ENCODE data around the gene TESK2. TPM values are rescaled to one million over a fixed set of nuclear protein-coding genes. Genes with fewer than 3 reads are reported as not detected.
"Not testable (repeated sequence)": the region's sequence is repeated elsewhere in the genome, so short reads cannot be mapped to it uniquely, and the experiment has no call there.

Gene TESK2
- total RNA-seq, 2 experiments from 2014 or later, result 3.1 to 3.3 TPM

DNA sequence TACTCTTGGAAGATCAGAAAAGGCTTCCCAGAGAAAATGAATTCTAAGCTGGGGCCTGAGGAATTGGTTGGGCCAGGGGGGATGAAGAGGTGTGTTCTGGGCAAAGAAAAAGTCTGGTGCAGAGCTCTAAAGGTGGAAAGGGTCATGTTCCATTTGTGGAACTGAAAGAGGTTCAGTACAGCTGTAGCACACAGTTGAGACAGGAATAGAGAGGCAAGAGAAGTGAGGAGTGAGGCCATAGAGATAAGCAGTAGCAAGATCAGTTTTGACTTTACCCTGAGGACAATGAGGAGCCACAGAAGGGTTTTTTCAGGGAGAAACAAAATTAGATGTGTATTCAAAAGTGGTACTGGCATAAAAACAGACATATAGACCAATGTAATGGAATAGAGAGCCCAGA lies 120.4 kb downstream of the TESK2 start:
- intact Hi-C loops (cut with DNase I, micrococcal nuclease), result no loop called here
- Mint-ChIP-seq H3K27me3 (no peaks in the 10 kb centered on the region), H3K27ac (no peak overlapping the region), H3K9me3 (ENCODE audit: low read depth) (no peaks in the 10 kb centered on the region), H3K4me1 (no peaks in the 10 kb centered on the region), H3K4me3 (no peak overlapping the region), H3K36me3 (ENCODE audit: low read depth) (no peaks in the 10 kb centered on the region)
- ATAC-seq (no peak), DNase-seq (no peak)
- ChIA-PET POLR2A (no interaction called here), CTCF (interaction anchor here (0.6 to 1.2 kb wide), 4 partner anchors 121 to 850 kb away, joined by 3 to 5 read pairs (median 3); partner anchors contain the start of gene TESK2)

DNA sequence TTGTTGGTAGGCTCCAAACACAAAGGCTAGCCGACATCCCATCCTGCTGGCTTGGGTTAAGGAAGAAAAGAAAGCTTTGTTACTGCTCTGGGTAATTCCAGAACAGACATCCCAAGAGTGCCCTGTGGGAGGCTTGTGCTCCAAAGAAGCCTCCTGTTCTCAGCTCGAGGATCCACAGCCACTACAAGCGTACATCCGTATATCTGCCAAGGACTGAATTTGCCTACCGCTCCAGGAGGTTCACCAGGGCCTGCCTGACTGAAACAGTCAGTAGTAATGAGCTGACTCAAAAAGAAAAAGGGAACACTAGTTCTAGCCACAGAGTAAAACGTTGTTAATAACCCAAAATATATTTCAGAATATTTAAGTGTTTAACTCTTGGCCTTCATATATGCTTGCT lies 125.9 kb downstream of the TESK2 start:
- no peak overlapping the region for H3K27ac Mint-ChIP-seq
- ChIA-PET CTCF (interaction anchor here (0.6 to 1.6 kb wide), 4 partner anchors 126 to 213 kb away, joined by 3 to 8 read pairs (median 4); partner anchors contain the start of gene TESK2), POLR2A (no interaction called here)

DNA sequence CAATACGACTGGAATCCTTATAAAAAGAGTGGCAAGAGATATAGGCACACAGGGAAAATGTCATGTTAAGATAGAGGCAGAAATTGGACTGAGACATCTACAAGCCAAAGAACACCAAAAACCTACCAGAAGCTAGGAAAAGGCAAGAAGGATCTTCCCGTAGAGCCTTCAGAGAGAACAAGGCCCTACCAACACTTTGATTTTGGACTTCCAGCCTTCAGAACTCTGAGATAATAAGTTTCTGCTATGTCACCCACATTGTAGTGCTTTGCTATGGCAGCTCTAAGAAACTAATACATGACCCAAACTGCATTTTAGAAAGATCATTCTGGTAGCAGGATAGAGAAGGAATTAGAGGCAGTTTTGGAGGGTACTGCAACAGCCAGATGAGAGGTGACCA lies 126.7 kb downstream of the TESK2 start:
- ChIA-PET POLR2A (no interaction called here), CTCF (interaction anchor here (0.7 to 1.6 kb wide), 3 partner anchors 127 to 344 kb away, joined by 3 to 8 read pairs (median 5); partner anchors contain the start of gene TESK2)
- ATAC-seq (no peak), DNase-seq (no peak)
- H3K9me3 Mint-ChIP-seq (ENCODE audit: low read depth), result no peaks in the 10 kb centered on the region
- H3K27ac Mint-ChIP-seq, result no peak overlapping the region
- no peak overlapping the region for H3K4me3 Mint-ChIP-seq
- no peaks in the 10 kb centered on the region for H3K36me3 Mint-ChIP-seq (ENCODE audit: low read depth)
- no peaks in the 10 kb centered on the region for H3K27me3 Mint-ChIP-seq
- H3K4me1 Mint-ChIP-seq, result peaks cover 13% of the 10 kb centered on the region
- intact Hi-C loops (cut with DNase I, micrococcal nuclease), result no loop called here

More for the DNA sequence above, 125.9 kb downstream of the TESK2 start:
- H3K4me1 Mint-ChIP-seq, result peaks cover 10% of the 10 kb centered on the region
- no peak for ATAC-seq
- H3K9me3 Mint-ChIP-seq (ENCODE audit: low read depth), result no peaks in the 10 kb centered on the region
- H3K27me3 Mint-ChIP-seq, result no peaks in the 10 kb centered on the region
- intact Hi-C loops (cut with DNase I, micrococcal nuclease), result no loop called here
- no peaks in the 10 kb centered on the region for H3K36me3 Mint-ChIP-seq (ENCODE audit: low read depth)
- H3K4me3 Mint-ChIP-seq, result no peak overlapping the region
- DNase-seq, result no peak

DNA sequence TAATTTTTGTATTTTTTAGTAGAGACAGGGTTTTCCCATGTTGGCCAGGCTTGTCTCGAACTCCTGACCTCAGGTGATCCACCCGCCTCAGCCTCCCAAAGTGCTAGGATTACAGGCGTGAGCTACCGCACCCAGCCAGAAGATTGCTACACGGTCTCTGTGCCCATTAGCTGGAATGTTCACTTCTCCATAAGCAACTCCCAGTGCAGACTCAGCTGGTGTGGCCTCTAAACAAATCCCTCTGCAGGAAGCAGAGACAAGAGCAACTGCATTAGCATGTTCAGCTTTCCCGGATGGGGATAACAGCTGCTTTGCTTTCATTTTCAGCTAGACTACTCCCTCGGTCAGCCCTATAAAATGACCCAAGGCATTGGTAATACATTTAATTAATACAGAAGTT lies 130.0 kb downstream of the TESK2 start:
- H3K4me1 Mint-ChIP-seq, result peaks cover 13% of the 10 kb centered on the region
- intact Hi-C loops (cut with DNase I, micrococcal nuclease), result loop anchor here (1.0 kb wide), 1 partner anchor 132 kb away; no protein-coding TSS in a partner anchor
- ATAC-seq; H3K27me3 Mint-ChIP-seq; POLR2A ChIA-PET; H3K36me3 Mint-ChIP-seq (ENCODE audit: low read depth); H3K4me3 Mint-ChIP-seq; DNase-seq; H3K27ac Mint-ChIP-seq; H3K9me3 Mint-ChIP-seq (ENCODE audit: low read depth): not testable (repeated sequence)
- CTCF ChIA-PET, result interaction anchor here (0.6 to 9.2 kb wide), 9 partner anchors 46 to 618 kb away, joined by 3 to 170 read pairs (median 4); partner anchors contain the start of gene TESK2

DNA sequence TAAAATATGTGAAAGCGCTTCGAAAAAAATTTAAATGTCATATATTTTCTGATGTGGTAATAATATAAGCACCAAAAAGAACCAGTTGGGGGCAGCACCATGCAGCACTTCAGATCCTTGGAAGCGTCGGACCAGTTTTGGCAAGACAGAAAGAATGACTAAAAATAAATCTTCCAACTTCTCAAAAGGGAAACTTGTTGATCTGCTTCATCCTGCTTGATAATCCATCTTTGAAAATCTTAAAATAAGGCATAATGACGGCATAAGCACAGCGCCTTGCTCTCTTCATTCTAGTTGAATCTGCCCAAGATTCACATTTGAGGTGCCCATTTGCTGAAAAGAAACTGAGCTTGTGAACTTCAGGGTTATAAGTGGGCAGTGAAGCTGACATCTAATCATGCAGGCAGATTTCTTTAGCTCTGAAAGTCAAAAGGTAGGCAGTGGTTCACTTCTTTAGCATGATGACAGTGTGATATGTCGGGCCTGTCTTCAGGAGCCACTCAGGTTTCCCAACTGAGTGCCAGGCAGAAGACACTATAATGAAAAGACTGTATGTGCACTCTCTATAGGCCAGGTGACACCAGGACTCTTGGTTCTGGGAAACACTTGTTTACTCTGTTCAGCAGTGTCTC lies 131.0 kb downstream of the TESK2 start:
- DNase-seq, result peak; percentile 76
- peak overlapping the region; percentile 4 for H3K27ac Mint-ChIP-seq
- no peaks in the 10 kb centered on the region for H3K9me3 Mint-ChIP-seq (ENCODE audit: low read depth)
- peak; percentile 79 for ATAC-seq
- ChIA-PET POLR2A (interaction anchor here (0.6 to 0.7 kb wide), 2 partner anchors 102 to 132 kb away, joined by 4 to 5 read pairs; no protein-coding TSS in a partner anchor), CTCF (interaction anchor here (0.5 to 9.2 kb wide), 18 partner anchors 12 to 318 kb away, joined by 3 to 170 read pairs (median 4); partner anchors contain the start of genes MUTYH and TESK2)
- H3K4me3 Mint-ChIP-seq, result no peak overlapping the region
- intact Hi-C loops (cut with DNase I, micrococcal nuclease), result loop anchor here (1.0 kb wide), 2 partner anchors 133 to 210 kb away; no protein-coding TSS in a partner anchor
- no peaks in the 10 kb centered on the region for H3K27me3 Mint-ChIP-seq
- H3K4me1 Mint-ChIP-seq, result peaks cover 11% of the 10 kb centered on the region
- H3K36me3 Mint-ChIP-seq (ENCODE audit: low read depth), result no peaks in the 10 kb centered on the region

DNA sequence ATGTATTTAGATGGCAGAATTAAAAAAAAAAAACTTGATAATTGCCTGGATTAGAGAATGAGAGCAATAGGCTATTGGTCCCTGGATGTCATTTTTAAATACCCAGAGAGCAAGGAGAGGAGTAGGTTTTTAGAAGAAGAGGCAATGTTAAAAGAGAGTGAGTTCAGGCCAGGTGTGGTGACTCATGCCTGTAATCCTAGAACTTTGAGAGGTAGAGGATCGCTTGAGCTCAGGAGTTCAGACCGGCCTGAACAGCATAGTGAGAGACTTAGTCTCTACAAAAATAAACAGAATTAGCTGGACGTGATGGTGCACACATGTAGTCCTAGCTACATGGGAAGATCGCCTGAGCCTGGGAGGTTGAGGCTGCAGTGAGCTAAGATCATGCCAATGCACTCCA lies 134.8 kb downstream of the TESK2 start:
- POLR2A ChIA-PET, result no interaction called here

DNA sequence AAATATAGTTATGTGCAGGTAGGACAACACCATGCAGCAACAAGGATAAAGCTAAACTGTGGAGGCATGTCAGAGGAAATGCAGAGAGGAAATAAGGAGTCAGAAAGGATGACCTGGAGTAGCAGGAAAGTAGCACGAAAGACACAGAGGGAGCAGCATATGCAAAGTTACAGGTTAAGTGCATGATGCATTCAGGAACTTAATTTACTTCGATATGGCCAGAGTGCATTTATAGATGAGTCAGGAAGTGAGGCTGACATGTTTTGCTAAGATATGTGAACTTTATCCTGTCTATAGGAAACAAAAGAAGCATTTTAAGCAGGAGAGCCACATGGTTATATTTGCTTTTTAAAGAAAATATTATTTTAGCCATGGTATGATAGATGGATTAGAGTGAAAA lies 135.3 kb downstream of the TESK2 start:
- peaks cover 6% of the 10 kb centered on the region for H3K4me1 Mint-ChIP-seq
- H3K9me3 Mint-ChIP-seq (ENCODE audit: low read depth), result no peaks in the 10 kb centered on the region
- ChIA-PET POLR2A (no interaction called here), CTCF (interaction anchor here (0.5 to 9.2 kb wide), 2 partner anchors 50 to 137 kb away, joined by 3 to 170 read pairs; partner anchors contain the start of gene TESK2)
- no peaks in the 10 kb centered on the region for H3K36me3 Mint-ChIP-seq (ENCODE audit: low read depth)
- no peak overlapping the region for H3K27ac Mint-ChIP-seq
- no peak overlapping the region for H3K4me3 Mint-ChIP-seq
- ATAC-seq (no peak), DNase-seq (no peak)
- intact Hi-C loops (cut with DNase I, micrococcal nuclease), result no loop called here
- H3K27me3 Mint-ChIP-seq, result no peaks in the 10 kb centered on the region

More for the DNA sequence above, 134.8 kb downstream of the TESK2 start:
- no peaks in the 10 kb centered on the region for H3K36me3 Mint-ChIP-seq (ENCODE audit: low read depth)
- no peaks in the 10 kb centered on the region for H3K27me3 Mint-ChIP-seq
- ATAC-seq, result no peak
- no peak for DNase-seq
- H3K27ac Mint-ChIP-seq, result no peak overlapping the region
- no peaks in the 10 kb centered on the region for H3K9me3 Mint-ChIP-seq (ENCODE audit: low read depth)
- intact Hi-C loops (cut with DNase I, micrococcal nuclease), result no loop called here
- no peak overlapping the region for H3K4me3 Mint-ChIP-seq
- CTCF ChIA-PET, result interaction anchor here (0.6 to 9.2 kb wide), 6 partner anchors 8 to 330 kb away, joined by 3 to 170 read pairs (median 4); partner anchors contain the start of genes CCDC163, GPBP1L1, MMACHC and TESK2
- peaks cover 6% of the 10 kb centered on the region for H3K4me1 Mint-ChIP-seq

DNA sequence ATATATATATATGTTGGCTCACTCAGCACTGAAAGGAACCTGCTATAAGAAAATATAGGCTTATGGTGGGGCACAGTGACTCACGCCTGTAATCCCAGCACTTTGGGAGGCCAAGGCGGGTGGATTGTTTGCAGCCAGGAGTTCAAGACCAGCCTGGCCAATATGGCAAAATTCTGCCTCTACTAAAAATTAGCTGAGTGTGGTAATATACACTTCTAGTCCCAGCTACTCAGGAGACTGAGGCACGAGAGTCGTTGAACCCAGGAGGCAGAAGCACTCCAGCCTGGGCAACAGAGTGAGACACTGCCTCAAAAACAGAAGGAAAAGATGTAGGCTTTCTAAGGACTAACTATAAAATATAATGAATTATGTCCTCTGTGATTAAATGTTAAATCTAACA lies 136.1 kb downstream of the TESK2 start:
- Mint-ChIP-seq H3K4me1 (peaks cover under 1% of the 10 kb centered on the region), H3K9me3 (ENCODE audit: low read depth) (no peaks in the 10 kb centered on the region), H3K27me3 (no peaks in the 10 kb centered on the region), H3K4me3 (no peak overlapping the region), H3K36me3 (ENCODE audit: low read depth) (no peaks in the 10 kb centered on the region), H3K27ac (no peak overlapping the region)
- ATAC-seq, result no peak
- intact Hi-C loops (cut with DNase I, micrococcal nuclease), result no loop called here
- no peak for DNase-seq
- POLR2A ChIA-PET, result no interaction called here
- CTCF ChIA-PET, result interaction anchor here (0.7 to 9.2 kb wide), 2 partner anchors 138 to 215 kb away, joined by 3 to 170 read pairs; partner anchors contain the start of gene TESK2

DNA sequence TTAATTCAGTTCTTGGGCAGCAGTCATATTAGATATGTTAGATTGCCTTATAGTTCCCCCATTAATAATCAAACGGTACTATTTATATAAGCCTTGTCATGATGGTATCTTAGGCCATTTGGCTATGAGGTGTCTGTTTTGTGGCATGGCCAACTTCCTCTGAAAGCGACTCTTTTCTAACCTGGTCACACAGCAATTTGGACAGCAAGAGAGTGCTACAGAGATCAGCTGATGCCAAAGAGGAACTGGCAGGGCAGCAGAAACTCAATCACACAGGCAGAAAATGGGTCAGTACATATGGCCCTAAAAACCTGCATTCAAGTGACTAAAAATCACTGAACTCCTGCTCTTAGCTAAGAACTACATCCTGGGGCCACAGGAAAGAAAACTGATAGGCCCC lies 137.3 kb downstream of the TESK2 start:
- DNase-seq (no peak), ATAC-seq (no peak)
- Mint-ChIP-seq H3K9me3 (ENCODE audit: low read depth) (no peaks in the 10 kb centered on the region), H3K27ac (no peak overlapping the region), H3K4me1 (peaks cover 4% of the 10 kb centered on the region), H3K27me3 (no peaks in the 10 kb centered on the region), H3K36me3 (ENCODE audit: low read depth) (no peaks in the 10 kb centered on the region), H3K4me3 (no peak overlapping the region)
- POLR2A ChIA-PET, result no interaction called here
- intact Hi-C loops (cut with DNase I, micrococcal nuclease), result no loop called here
- CTCF ChIA-PET, result interaction anchor here (0.7 kb wide), 1 partner anchor 261 kb away, joined by 3 read pairs; no protein-coding TSS in a partner anchor

DNA sequence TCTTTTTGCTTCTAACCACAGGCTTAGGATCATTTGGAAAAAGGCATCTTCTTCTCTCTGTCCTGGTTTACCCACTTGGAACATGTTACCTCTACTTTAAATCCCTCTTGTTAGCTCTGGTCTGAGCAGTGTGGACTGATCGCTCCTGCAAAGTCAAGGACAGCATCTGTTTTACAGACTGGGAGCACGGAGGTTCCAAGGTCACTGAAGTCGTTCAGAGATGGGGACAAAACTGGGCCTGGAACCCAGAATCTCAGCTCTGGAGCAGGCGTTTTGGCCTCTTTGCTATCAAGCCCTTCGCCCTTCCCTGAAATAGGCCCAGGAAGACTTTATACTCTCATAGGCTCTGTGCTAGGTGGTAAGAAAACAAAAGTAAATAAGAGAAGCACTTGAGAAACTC lies 139.5 kb downstream of the TESK2 start:
- peaks cover 4% of the 10 kb centered on the region for H3K4me1 Mint-ChIP-seq
- intact Hi-C loops (cut with DNase I, micrococcal nuclease), result no loop called here
- H3K36me3 Mint-ChIP-seq (ENCODE audit: low read depth), result no peaks in the 10 kb centered on the region
- H3K27ac Mint-ChIP-seq, result no peak overlapping the region
- ChIA-PET CTCF (interaction anchor here (0.6 to 1.2 kb wide), 3 partner anchors 140 to 337 kb away, joined by 3 to 4 read pairs (median 3); partner anchors contain the start of gene TESK2), POLR2A (no interaction called here)
- no peak for ATAC-seq
- no peak for DNase-seq
- H3K27me3 Mint-ChIP-seq, result no peaks in the 10 kb centered on the region
- no peaks in the 10 kb centered on the region for H3K9me3 Mint-ChIP-seq (ENCODE audit: low read depth)
- H3K4me3 Mint-ChIP-seq, result no peak overlapping the region

DNA sequence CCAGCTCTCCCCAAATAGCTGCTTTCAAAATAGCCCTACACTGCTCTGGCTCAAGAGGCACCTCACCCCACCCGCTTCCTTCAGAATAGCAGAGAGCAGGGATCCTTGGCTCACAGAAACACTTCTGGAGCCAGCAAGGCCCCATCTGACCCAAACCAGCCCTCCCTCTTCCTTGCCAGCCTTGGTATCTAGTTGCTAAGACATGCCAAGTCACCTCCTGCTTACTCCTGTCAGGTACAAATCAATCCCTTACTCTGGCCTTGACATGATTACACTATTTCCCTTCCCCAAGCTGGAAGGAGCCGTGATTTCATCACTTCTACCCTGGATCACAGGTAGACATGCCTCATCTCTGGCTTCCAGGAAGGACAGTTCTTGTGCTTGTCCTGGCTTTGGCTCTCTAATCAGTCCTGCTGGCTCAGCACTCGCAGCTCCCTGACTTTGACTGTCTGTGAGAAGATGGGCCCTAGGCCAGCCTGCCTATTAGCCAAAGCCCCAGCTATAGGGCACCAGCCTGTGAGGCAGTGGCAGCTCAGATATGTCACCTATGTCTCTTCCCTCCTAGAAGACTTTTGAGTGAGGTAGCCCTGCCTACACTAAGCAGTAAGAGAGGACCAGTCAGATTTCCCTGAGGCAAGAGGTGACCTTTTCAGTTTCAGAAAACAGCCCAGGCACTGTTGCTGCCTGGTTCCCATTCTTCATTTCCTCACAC lies 141.8 kb downstream of the TESK2 start:
- peak overlapping the region; percentile 45 for H3K27ac Mint-ChIP-seq
- no peaks in the 10 kb centered on the region for H3K27me3 Mint-ChIP-seq
- ATAC-seq (peak; percentile 60), DNase-seq (no peak)
- intact Hi-C loops (cut with DNase I, micrococcal nuclease), result loop anchor here in 1 of 2 experiments (5.0 kb wide), 1 partner anchor 223 kb away; no protein-coding TSS in a partner anchor
- H3K4me3 Mint-ChIP-seq, result no peak overlapping the region
- CTCF ChIA-PET, result interaction anchor here (0.5 to 2.6 kb wide), 7 partner anchors 8 to 230 kb away, joined by 3 to 13 read pairs (median 5); partner anchors contain the start of genes MUTYH and TOE1
- H3K4me1 Mint-ChIP-seq, result peaks cover 4% of the 10 kb centered on the region
- POLR2A ChIA-PET, result interaction anchor here (0.6 to 3.5 kb wide), 4 partner anchors 9 to 530 kb away, joined by 3 to 20 read pairs (median 4); partner anchors contain the start of genes MUTYH and TOE1
- H3K36me3 Mint-ChIP-seq (ENCODE audit: low read depth), result peaks cover 14% of the 10 kb centered on the region
- no peaks in the 10 kb centered on the region for H3K9me3 Mint-ChIP-seq (ENCODE audit: low read depth)

Data from activated CD4-positive, alpha-beta T cell treated with anti-CD3 and anti-CD28 coated beads for 36 hours (primary cell).